Measurements from ENCODE around the gene MSX1.
"Not testable (repeated sequence)": the region's sequence is repeated elsewhere in the genome, so short reads cannot be mapped to it uniquely, and the experiment has no call there.

Gene MSX1

GRCh38 chr4:4859325-4859798, at the start of gene MSX1:
MSX1 (plus strand) TSS chr4:4859665; CDS start chr4:4859900, 235 bp downstream.
- DNase-seq, result peak; percentile 63 to 84

DNA sequence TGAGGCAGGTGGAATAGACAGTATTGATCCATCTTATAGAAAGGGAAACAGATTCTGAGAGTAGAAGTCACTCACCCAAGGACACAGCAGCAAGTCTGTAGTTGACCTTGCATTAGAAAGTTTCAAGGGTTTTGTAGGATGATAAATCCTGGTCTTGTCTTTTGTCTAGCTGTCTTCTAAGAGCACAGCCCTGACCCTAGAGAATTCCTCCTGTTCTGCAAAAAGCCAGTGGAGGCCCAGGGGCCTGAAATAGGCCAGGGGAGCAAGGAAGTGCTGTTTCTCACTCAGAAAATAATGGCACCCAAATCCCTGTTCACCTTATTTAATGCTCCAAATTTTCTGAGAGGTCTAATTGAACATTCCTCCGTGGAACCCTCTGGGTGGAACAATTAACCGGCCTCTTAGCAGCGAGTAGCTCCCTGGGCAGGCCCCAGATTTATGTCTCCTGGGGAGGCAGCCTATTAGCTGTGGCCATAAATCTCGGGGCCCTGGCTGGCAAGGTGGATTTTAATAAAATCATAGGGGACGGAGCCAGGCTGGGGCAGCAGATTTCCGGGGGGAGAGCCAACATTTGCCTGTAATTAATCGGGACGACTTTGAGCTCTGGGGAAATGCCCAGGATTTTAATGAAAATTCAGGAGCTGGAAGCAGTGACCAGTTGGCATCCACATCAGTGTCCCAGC, 49.2 kb upstream of the MSX1 start:
- DNase-seq, result no peak

DNA sequence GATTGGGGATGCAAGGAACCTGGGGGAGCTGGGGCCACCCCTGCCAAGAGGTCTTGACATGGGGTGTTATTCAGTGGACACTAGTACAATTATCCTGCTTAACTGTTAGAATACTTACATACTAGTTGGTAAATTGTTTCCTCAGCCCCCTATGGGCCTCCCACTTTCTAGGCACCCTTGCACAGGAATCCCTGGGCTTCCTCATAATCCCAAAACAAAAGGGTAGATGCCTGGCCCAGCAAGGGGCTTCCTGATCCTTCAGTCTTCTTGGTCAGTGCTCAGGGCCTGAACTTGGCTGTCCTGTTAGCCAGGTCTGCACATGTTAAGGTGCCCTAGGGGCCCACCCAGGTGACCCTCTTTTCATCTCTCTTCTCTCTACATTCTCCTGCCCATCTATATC, 48.7 kb upstream of the MSX1 start:
- no peak for DNase-seq

DNA sequence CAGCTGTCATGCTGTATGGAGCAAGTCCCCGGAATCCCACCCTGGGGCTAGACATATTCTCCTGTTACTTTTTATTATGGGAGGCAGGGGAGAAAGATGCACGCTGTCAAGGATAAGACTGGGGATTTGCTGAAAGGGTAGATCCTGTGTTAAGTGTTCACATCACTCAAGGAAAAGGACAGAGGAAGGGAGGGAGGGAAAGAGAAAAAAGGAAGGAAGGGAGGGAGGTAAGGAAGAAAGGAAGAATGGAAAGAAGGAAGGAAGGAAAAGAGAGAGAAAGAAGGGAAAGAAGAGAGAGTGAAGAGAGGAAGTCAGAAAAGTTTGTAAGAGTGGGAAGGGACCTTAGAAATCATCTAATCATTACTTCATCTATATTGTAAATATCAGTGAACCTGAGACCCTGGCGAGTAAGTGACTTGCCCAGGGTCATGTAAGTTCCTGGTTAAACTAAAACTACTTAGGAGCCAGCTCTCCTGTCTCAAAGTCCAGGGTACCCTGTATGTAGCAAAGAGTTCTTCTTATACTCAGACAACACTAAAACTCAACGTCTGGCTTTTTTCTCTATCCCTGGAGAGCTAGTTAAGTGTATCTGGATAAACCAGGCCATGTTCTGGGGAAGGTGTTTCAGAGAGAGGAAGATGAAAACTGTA, 47.2 kb upstream of the MSX1 start:
- no peak for DNase-seq

GRCh38 chr4:4818415-4819212, 40.9 kb upstream of the MSX1 start:
- DNase-seq, result no peak

GRCh38 chr4:4819213-4819606, 40.3 kb upstream of the MSX1 start:
- no peak for DNase-seq

DNA sequence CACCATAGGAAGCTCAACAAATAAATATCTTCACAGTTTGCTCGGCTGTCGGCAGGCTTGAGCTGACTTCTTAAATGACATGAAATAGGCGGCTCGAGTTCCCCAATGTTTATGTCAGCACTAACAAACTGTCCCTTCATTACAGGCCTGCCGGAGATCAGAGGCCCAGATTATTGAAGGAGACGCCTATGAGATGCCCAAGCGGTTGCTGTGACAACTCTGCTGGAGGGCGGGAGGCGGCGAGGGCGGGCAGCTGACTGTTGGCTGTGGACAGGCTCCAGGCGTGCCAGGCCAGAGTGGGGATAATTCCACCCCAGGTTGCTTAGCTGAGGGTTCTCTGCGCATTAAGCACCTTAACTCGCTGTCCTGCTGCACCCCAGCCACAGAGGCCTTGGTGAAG, 39.2 kb upstream of the MSX1 start:
- DNase-seq, result no peak

- no peak for DNase-seq
Observed at GRCh38 chr4:4820739-4821138, 38.7 kb upstream of the MSX1 start.

DNA sequence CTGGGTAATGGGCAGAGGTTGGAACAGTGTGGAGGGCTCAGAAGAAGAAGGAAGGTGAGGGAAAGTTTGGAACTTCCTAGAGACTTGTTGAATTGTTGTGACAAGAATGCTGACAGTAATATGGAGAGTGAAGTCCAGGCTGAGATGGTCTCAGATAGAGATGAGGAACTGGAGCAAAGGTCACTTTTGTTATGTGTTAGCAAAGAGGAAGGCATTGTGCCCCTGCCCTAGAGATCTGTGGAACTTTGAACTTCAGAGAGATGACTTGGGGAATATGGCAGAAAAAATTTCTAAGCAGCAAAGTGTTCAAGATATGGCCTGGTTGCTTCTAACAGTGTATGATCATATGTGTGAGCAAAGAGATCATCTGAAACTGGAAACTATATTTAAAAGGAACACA, 37.9 kb upstream of the MSX1 start:
- DNase-seq, result no peak

DNA sequence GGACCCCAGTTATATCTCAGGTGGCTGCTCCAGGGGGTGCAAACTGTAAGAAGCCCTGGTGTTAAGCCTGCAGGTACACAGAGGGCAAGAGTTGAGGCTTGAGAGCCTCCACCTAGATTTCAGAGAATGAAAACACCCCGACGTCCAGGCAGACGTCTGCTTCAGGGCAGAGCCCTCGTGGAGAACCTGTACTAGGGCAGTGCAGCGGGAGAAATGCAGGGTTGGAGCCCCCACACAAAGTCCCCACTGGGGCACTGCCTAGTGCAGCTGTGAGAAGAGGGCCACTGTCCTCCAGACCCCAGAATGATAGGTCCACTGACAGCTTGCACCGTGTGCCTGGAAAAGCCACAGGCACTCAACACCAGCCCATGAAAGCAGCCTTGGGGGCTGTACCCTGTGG, 37.2 kb upstream of the MSX1 start:
- DNase-seq, result not testable (repeated sequence)

GRCh38 chr4:4823621-4824162, 35.8 kb upstream of the MSX1 start:
- DNase-seq, result no peak

GRCh38 chr4:4824232-4824631, 35.2 kb upstream of the MSX1 start:
- no peak for DNase-seq

- no peak for DNase-seq
Observed at GRCh38 chr4:4825431-4825830, 34.0 kb upstream of the MSX1 start.

GRCh38 chr4:4829837-4830236, 29.6 kb upstream of the MSX1 start:
- DNase-seq, result no peak

DNA sequence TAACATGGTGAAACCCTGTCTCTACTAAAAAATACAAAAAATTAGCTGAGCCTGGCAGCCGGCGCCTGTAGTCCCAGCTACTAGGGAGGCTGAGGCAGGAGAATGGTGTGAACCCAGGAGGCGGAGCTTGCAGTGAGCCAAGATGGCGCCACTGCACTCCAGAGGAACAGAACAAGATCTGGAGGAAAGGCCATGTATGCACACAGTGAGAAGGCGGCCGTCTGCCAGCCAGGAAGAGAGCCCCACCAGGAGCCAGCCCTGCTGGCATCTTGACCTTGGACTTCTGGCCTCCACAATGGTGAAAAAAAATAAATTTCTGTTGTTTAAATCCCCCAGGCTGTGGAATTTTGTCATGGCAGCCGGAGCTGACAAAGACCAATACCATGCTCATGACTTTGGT, 28.2 kb upstream of the MSX1 start:
- no peak for DNase-seq

- DNase-seq, result no peak
Observed at GRCh38 chr4:4831825-4832224, 27.6 kb upstream of the MSX1 start.

- DNase-seq, result no peak
Observed at GRCh38 chr4:4836044-4836443, 23.4 kb upstream of the MSX1 start.

- DNase-seq, result no peak
Observed at GRCh38 chr4:4837316-4837715, 22.1 kb upstream of the MSX1 start.

GRCh38 chr4:4838051-4838935, 21.2 kb upstream of the MSX1 start:
- no peak for DNase-seq

DNA sequence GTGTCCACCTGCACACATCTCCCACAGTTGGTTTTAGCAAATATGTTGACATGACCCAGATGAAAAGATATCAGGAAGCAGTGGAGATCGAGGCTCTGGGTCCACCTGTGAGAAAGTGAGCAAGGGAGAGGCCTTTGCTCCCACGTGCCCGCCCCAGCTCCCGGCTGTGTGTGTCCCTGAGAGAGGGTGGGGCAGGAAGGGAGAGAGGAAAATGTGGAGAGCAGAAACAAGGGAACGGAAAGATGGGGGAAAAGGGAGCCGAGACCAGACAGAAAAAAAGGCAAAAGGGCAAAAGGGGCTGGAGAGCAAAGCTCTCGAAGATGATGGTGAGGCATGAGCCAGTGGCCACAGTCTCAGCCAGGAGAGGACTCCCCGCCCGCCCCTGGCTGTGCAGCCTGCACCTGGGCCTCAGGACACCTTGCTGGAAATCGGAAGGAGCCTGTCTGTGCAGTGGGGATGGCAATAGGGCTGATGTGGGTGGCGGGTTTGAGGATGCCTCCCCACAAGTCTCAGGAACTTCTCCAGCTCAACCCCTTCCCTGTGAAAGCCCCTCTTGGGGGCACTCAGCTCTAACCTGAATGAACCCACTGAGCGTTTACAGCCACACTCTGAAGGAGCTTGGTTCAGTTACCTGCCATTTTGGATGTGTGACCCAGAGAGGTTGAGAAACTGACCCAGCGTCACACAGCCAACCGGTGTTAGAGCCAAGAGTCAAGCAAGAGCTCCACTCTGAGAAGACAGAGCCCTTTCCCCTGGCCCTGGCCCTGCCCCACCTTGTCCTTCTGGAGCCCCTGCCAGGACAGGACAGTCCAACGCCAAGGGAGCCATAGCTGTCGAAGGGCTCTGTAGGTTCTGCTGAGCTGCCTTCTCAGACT, 20.3 kb upstream of the MSX1 start:
- no peak for DNase-seq

DNA sequence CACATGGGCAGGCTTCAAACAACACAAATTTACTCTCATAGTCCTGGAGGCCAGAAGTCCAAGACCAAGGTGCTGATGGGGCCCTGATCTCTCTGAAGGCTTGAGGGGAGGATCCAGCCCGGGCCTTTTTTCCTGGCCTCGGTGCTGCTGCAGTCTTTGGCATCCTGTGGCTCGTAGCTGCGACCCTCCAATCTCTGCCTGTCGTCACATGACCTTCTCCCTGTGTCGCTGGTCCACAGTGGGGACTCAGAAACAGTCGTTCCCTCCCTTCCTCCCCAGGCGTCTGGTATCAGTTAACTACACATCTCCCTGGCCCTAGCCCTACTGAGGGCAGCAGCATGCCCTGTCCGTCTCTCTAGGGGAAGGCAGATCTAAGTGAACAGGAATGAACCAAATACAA, 19.1 kb upstream of the MSX1 start:
- DNase-seq, result no peak

DNA sequence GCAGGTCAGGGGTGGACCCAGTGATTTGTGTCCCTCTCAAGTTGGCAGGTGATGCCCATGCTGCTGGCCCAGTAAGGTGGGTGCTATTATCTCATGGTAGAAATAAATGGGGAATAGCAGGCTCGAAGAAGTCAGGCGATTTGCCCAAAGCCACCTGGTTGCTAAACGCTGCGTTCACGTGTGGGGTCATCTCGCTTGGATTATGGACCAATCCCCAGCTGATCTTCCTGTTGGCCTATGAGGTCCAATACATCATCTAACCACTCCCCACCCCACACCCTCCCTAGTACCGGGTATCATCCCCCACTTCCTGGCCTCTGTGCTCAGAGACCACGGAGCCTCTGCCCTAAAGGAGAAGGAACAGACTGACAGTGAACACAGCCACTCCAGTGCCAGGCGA, 18.3 kb upstream of the MSX1 start:
- DNase-seq, result no peak
